ENCODE data around the gene ILDR2.

GRCh38 chr1:166937329-166937728 is 38.0 kb downstream of the ILDR2 start:
- TF ChIP-seq POLR2A (IDR thresholded peaks at IDR 0.05), result no peak
- no peak for TF ChIP-seq CTCF (IDR thresholded peaks at IDR 0.05)
- no peak for TF ChIP-seq EP300 (IDR thresholded peaks at IDR 0.05; ENCODE audit: low read depth)
- no peak for TF ChIP-seq POLR2AphosphoS5 (IDR thresholded peaks at IDR 0.05)

All from transverse colon (tissue), 4 donors.